SU-DHL-6 (cell line): ENCODE measurements around the gene IRF2BPL.

Experiments
- H2AFZ ChIP-seq: fragments of 200-600 bp; sonication (generic); 2 replicates; pipeline ENCODE4 v1.6.1; 2014; ENCODE audit warnings: low read depth, mild to moderate bottlenecking, moderate library complexity, mixed read lengths, antibody characterized with exemption, low read length; ENCODE audit not compliant: severe bottlenecking
- H3F3A ChIP-seq: fragments of 200-600 bp; shearing (Covaris generic); 2 replicates; pipeline ENCODE4 v1.6.0; 2016; ENCODE audit warnings: antibody characterized with exemption, mild to moderate bottlenecking; ENCODE audit not compliant: insufficient read depth
- H3K27ac ChIP-seq: fragments of 200-600 bp; sonication (generic); 2 replicates; pipeline ENCODE4 v1.5.1; 2016; ENCODE audit warnings: low read depth, mild to moderate bottlenecking, low read length, moderate library complexity, mixed read lengths
- H3K27me3 ChIP-seq: fragments of 200-600 bp; sonication (generic), shearing (Covaris generic); 2 replicates; pipeline ENCODE4 v1.6.0; 2014; ENCODE audit warnings: mild to moderate bottlenecking, low read length
- H3K36me3 ChIP-seq: fragments of 200-600 bp; sonication (generic); 2 replicates; pipeline ENCODE4 v1.6.1; 2014; ENCODE audit warnings: mild to moderate bottlenecking, low read length, mixed read lengths
- H3K4me2 ChIP-seq: fragments of 300-600, 200-600 bp; shearing (Covaris generic), sonication (generic); 2 replicates; pipeline ENCODE4 v1.6.0; 2014; ENCODE audit warnings: low read length, low read depth, mild to moderate bottlenecking; ENCODE audit not compliant: poor library complexity, severe bottlenecking
- H3K4me3 ChIP-seq: fragments of 200-600 bp; sonication (generic); 2 replicates; pipeline ENCODE4 v1.5.1; 2014; ENCODE audit warnings: antibody characterized with exemption, low read length, mild to moderate bottlenecking, mixed read lengths; ENCODE audit not compliant: insufficient read depth, poor library complexity, severe bottlenecking
- H3K79me2 ChIP-seq: fragments of 200-600 bp; sonication (generic); 2 replicates; pipeline ENCODE4 v1.6.1; 2014; ENCODE audit warnings: mild to moderate bottlenecking, low read length, moderate library complexity; ENCODE audit not compliant: insufficient read depth
- H3K9ac ChIP-seq: fragments of 200-600 bp; sonication (generic); 2 replicates; pipeline ENCODE4 v1.7.0; 2014; ENCODE audit warnings: mild to moderate bottlenecking, low read length
- H3K9me2 ChIP-seq: fragments of 200-600 bp; sonication (generic); replicated peaks from 2 replicates; pipeline ENCODE4 v1.6.1; 2014; ENCODE audit warnings: low read length; ENCODE audit not compliant: insufficient read depth
- H3K9me3 ChIP-seq: fragments of 200-600 bp; sonication (generic); 2 replicates; pipeline ENCODE4 v1.6.1; 2014; ENCODE audit warnings: low read length, mixed read lengths; ENCODE audit not compliant: insufficient read depth
- H4K20me1 ChIP-seq: fragments of 200-600 bp; sonication (generic); 2 replicates; pipeline ENCODE4 v1.6.1; 2014; ENCODE audit warnings: low read depth, mild to moderate bottlenecking, antibody characterized with exemption, low read length, moderate library complexity, mixed read lengths
- EZH2phosphoT487 ChIP-seq: fragments of 200-600 bp; sonication (generic), shearing (Covaris generic); conservative IDR thresholded peaks from 2 replicates; pipeline ENCODE4 v1.6.1; 2018; ENCODE audit warnings: mild to moderate bottlenecking, antibody characterized with exemption, low read length, moderate library complexity, mixed read lengths
- TF ChIP-seq, protein P1 (sequence below): fragments of 200-600 bp; sonication (generic); IDR thresholded peaks from one replicate; pipeline ENCODE4 v1.5.1; 2017; ENCODE audit warnings: antibody characterized with exemption, mild to moderate bottlenecking, low read length, moderate library complexity; ENCODE audit not compliant: insufficient read depth, poor library complexity, severe bottlenecking

The IRF2BPL gene

DNA sequence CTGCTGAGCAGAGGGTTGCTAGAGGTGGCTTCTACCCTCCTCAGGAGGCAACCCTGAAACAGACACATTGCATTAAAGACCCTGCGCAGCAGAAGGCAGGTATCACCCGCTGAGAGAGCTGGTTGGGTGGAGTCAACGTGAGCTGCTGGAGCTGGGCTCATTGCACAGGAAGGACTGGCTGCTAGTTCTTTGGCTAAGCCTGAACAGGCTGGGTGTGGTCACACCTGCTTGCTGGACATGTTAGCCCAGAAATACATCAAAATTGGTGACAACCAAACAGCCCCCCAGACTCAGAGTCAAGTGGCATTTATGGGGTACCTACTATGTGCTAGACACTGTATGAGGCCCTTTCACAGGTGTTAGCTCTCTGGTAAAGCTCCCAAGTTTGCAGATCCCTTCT, 33.8 kb upstream of the IRF2BPL start:
- Histone ChIP-seq H3K9ac (no peak overlapping the region), H3K79me2 (no peaks in the 10 kb centered on the region), H3K27ac (no peak overlapping the region), H4K20me1 (no peaks in the 10 kb centered on the region), H3K36me3 (no peaks in the 10 kb centered on the region), H3K9me3 (no peaks in the 10 kb centered on the region), H3K4me2 (no peak overlapping the region), H3K9me2 (no peaks in the 10 kb centered on the region), H3K4me3 (no peak overlapping the region), H3F3A (no peaks in the 10 kb centered on the region), H2AFZ (no peak overlapping the region), H3K27me3 (no peaks in the 10 kb centered on the region)
- TF ChIP-seq, protein P1, sequence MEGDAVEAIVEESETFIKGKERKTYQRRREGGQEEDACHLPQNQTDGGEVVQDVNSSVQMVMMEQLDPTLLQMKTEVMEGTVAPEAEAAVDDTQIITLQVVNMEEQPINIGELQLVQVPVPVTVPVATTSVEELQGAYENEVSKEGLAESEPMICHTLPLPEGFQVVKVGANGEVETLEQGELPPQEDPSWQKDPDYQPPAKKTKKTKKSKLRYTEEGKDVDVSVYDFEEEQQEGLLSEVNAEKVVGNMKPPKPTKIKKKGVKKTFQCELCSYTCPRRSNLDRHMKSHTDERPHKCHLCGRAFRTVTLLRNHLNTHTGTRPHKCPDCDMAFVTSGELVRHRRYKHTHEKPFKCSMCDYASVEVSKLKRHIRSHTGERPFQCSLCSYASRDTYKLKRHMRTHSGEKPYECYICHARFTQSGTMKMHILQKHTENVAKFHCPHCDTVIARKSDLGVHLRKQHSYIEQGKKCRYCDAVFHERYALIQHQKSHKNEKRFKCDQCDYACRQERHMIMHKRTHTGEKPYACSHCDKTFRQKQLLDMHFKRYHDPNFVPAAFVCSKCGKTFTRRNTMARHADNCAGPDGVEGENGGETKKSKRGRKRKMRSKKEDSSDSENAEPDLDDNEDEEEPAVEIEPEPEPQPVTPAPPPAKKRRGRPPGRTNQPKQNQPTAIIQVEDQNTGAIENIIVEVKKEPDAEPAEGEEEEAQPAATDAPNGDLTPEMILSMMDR, result no peak
- TF ChIP-seq EZH2phosphoT487, result no peak

DNA sequence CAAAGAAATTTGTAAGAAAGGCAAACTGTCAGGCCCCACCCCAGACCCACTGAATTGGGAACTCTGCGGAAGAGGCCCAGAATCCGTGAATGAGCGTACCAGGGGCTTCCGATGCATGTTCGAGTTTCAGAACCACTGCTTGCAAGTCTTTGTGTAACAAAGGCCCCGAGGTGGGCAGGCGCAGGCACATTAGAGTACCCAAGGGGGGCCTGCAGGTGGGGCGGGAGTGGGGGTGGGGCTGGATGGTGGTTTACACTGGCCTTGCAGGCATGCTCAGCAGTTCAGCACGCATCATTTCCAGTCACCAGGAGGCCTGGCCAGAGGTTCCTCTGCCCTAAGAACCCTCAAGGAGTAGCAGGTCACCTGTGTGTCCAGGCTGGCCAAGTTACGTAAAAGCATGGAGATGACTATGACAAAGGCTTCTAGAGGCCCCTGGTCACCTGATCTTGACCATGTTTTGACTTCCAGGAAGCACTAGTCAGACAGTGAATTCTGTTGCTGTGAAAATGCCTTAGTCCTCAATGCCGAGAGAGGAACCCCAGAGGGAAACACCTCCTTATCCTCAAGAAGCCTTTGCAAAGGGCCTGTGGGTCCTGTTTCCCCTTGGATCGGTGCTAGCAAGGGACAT, 33.2 kb upstream of the IRF2BPL start:
- no peak overlapping the region for H3K9ac ChIP-seq
- no peak overlapping the region for H2AFZ ChIP-seq
- H3K36me3 ChIP-seq, result no peaks in the 10 kb centered on the region
- H3K4me3 ChIP-seq, result no peak overlapping the region
- H3K27me3 ChIP-seq, result no peaks in the 10 kb centered on the region
- no peak for TF ChIP-seq EZH2phosphoT487
- TF ChIP-seq, protein P1, result no peak
- H3K9me3 ChIP-seq, result no peaks in the 10 kb centered on the region
- no peak overlapping the region for H3K4me2 ChIP-seq
- no peak overlapping the region for H3K27ac ChIP-seq
- no peaks in the 10 kb centered on the region for H3K79me2 ChIP-seq
- H3K9me2 ChIP-seq, result no peaks in the 10 kb centered on the region
- H4K20me1 ChIP-seq, result no peaks in the 10 kb centered on the region
- no peaks in the 10 kb centered on the region for H3F3A ChIP-seq

DNA sequence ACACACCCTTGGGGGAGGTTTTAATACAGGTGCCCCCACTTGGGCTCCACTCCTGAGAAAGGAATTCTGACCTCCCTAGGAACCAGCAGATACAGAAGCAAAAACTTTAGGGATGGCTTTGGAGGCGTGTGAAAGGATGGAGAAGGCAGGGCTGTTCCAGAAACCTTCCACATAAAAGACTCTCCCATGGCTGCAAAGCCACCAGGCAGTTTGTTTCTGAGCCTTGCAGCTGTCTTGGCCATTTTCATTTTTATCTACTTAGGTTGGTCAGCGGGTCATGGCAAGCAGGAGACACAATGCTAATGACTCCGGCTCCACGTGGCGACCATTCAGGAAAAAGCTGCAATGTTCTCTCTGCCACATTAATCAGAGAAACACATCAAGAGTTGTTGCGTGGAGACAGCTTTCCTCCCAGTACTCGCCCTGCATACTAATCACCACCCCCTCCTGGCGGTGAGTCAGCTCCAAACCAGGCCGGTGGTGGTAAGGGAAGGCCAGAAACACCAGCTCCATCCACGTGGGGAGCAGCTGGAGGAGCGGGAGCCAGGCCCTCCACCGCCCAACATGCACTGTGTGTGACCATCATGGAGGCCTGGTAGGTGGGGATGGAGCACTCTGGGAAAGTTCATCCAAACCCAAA, 30.9 kb upstream of the IRF2BPL start:
- no peaks in the 10 kb centered on the region for H4K20me1 ChIP-seq
- no peaks in the 10 kb centered on the region for H3K9me3 ChIP-seq
- H3K79me2 ChIP-seq, result no peaks in the 10 kb centered on the region
- H3F3A ChIP-seq, result no peaks in the 10 kb centered on the region
- H3K9ac ChIP-seq, result no peak overlapping the region
- no peaks in the 10 kb centered on the region for H3K36me3 ChIP-seq
- H3K4me2 ChIP-seq, result no peak overlapping the region
- H3K27me3 ChIP-seq, result no peaks in the 10 kb centered on the region
- no peak overlapping the region for H2AFZ ChIP-seq
- no peak overlapping the region for H3K27ac ChIP-seq
- H3K4me3 ChIP-seq, result no peak overlapping the region
- H3K9me2 ChIP-seq, result no peaks in the 10 kb centered on the region
- TF ChIP-seq EZH2phosphoT487, result no peak
- TF ChIP-seq, protein P1, result no peak
